K562 (cell line): ENCODE results near the gene CARD9. TPM values are rescaled to one million over a fixed set of nuclear protein-coding genes. Genes with fewer than 3 reads are reported as not detected.
A peak's percentile ranks its signal among the peaks of the same experiment; 100 is the strongest.

Experiments
- BCOR ChIP-seq: fragments of 450-650 bp; IDR thresholded peaks from 2 replicates; pipeline ENCODE4 v1.6.1; 2016
- CREB1 ChIP-seq, 2 experiments: sonication (generic) in 1 of 2; formaldehyde crosslinking in 1 of 2; IDR thresholded peaks; 2 replicates each; pipeline versions ENCODE4 v1.6.1 to v1.8.0; 2012 to 2022; ENCODE audit warnings: inconsistent platforms in 1 of 2, mild to moderate bottlenecking in 1 of 2, missing genetic modification reagents in 1 of 2, moderate library complexity in 1 of 2
- EGR1 ChIP-seq: fragments of 450-650 bp; conservative IDR thresholded peaks from 2 replicates; pipeline ENCODE4 v1.6.1; 2017; ENCODE audit warnings: mild to moderate bottlenecking
- FIP1L1 ChIP-seq: fragments of 200-400 bp; formaldehyde crosslinking; IDR thresholded peaks from 2 replicates; pipeline ENCODE4 v1.6.1; 2018; ENCODE audit warnings: mild to moderate bottlenecking, low read depth, low read length; ENCODE audit not compliant: poor library complexity, severe bottlenecking
- HDAC8 ChIP-seq: fragments of 450-650 bp; IDR thresholded peaks from 2 replicates; pipeline ENCODE4 v1.6.1; 2016; ENCODE audit warnings: mild to moderate bottlenecking, missing genetic modification characterization, moderate library complexity, missing compliant biosample characterization
- JUND ChIP-seq, 2 experiments: IDR thresholded peaks; 2 replicates in 1 of 2; 3 replicates in 1 of 2; pipeline ENCODE4 v1.6.1; 2011; ENCODE audit warnings: borderline replicate concordance in 2 of 2, low read depth in 2 of 2, low read length in 2 of 2, improper control_type of control experiment in 1 of 2, missing biosample characterization in 1 of 2, missing genetic modification characterization in 1 of 2, missing genetic modification reagents in 1 of 2
- L3MBTL2 ChIP-seq: fragments of 450-650 bp; IDR thresholded peaks from 2 replicates; pipeline ENCODE4 v1.6.1; 2016; ENCODE audit warnings: mild to moderate bottlenecking, moderate library complexity
- MNT ChIP-seq, 2 experiments: fragments of 450-650 bp; conservative IDR thresholded peaks; 2 replicates each; pipeline ENCODE4 v1.6.1; 2017; ENCODE audit warnings: mild to moderate bottlenecking in 2 of 2, moderate library complexity in 2 of 2
- MXI1 ChIP-seq: IDR thresholded peaks from 2 replicates; pipeline ENCODE4 v1.6.1; 2011; ENCODE audit warnings: low read depth, mild to moderate bottlenecking, improper control_type of control experiment, low read length
- POLR2G ChIP-seq: fragments of 200-400 bp; formaldehyde crosslinking; IDR thresholded peaks from 2 replicates; pipeline ENCODE4 v1.6.1; 2017; ENCODE audit warnings: low read depth, mild to moderate bottlenecking, antibody characterized with exemption, low read length, moderate library complexity
- SUPT5H ChIP-seq: fragments of 450-650 bp; IDR thresholded peaks from 2 replicates; pipeline ENCODE4 v1.6.1; 2016
- TAF7 ChIP-seq: fragments of 450-650 bp; IDR thresholded peaks from 2 replicates; pipeline ENCODE4 v1.6.1; 2016; ENCODE audit warnings: missing genetic modification characterization, missing compliant biosample characterization
- USF2 ChIP-seq: sonication (generic); formaldehyde crosslinking; IDR thresholded peaks from 2 replicates; pipeline ENCODE4 v1.5.0; 2020; ENCODE audit warnings: missing genetic modification reagents
- ZBTB11 ChIP-seq, 3 experiments: fragments of 200-800 bp in 1 of 3; fragments of 250-450 bp in 1 of 3; fragments of 450-650 bp in 1 of 3; sonication (Bioruptor Pico) in 1 of 3; sonication (Bioruptor generic) in 1 of 3; formaldehyde crosslinking in 1 of 3; IDR thresholded peaks; 2 replicates each; pipeline versions ENCODE4 v1.6.1 to v1.8.0; 2016 to 2022; ENCODE audit warnings: mild to moderate bottlenecking in 2 of 3, missing genetic modification characterization in 2 of 3, missing compliant biosample characterization in 1 of 3, moderate library complexity in 1 of 3
- ZNF592 ChIP-seq: fragments of 450-650 bp; IDR thresholded peaks from 2 replicates; pipeline ENCODE4 v1.6.1; 2017; ENCODE audit warnings: antibody characterized with exemption, mild to moderate bottlenecking
- polyA plus RNA-seq, 8 experiments: library from polyadenylated mRNA; depleted of rRNA in 4 of 8; stranded (reverse) in 5 of 8; unstranded in 3 of 8; fragments of >200 nt; fragmentation: Nextera tagmentation in 2 of 8; fragmentation: Illumina TruSeq in 1 of 8; extraction: Ambion mirVana in 2 of 8; extraction: Trizol in 1 of 8; gene quantifications; 2 replicates each; pipeline versions ENCODE4 v1.2.1 to v1.2.3, GENCODE V29; 2011 to 2014; ENCODE audit warnings: inconsistent platforms in 1 of 8, missing spikeins in 1 of 8
- total RNA-seq, 7 experiments: library from RNA; depleted of rRNA in 6 of 7; stranded (reverse); fragments of >200 nt in 6 of 7; fragmentation: Illumina TruSeq in 2 of 7; extraction: Trizol in 2 of 7; gene quantifications; 2 replicates each; pipeline versions ENCODE4 v1.2.1 to v1.2.3, GENCODE V29; 2011 to 2021; ENCODE audit warnings: low replicate concordance in 1 of 7

CARD9 gene
- total and polyA plus RNA-seq, 9 of the 15 experiments (the other 6 are each of a cell fraction or from before 2014, with no cell fraction given): 1.7 to 53.0 (median 9.7) TPM

- TF ChIP-seq L3MBTL2 (peak; percentile 53), SUPT5H (peak; percentile 5; the same call in 1 of the 2 replicates), MNT (conservative IDR thresholded peaks at IDR 0.05) (peak; percentile 94 to 96), BCOR (no peak), CREB1 (IDR thresholded peaks at IDR 0.05) (no peak), CREB1 (CRISPR knock-in tag; IDR thresholded peaks at IDR 0.05) (0 out of 2 replicates have a peak, but pooled peaks have one; percentile 50), FIP1L1 (peak; percentile 78), USF2 (CRISPR knock-in tag) (peak; percentile 68), HDAC8 (tag) (0 out of 2 replicates have a peak, but pooled peaks have one; percentile 29), JUND (IDR thresholded peaks at IDR 0.05; ENCODE audit: borderline replicate concordance, low read depth, low read length) (peak; percentile 86), JUND (tag; IDR thresholded peaks at IDR 0.05; ENCODE audit: borderline replicate concordance, low read depth, low read length) (peak; percentile 40; the same call in 1 of the 3 replicates), TAF7 (tag) (no peak), ZNF592 (peak; percentile 58; the same call in 1 of the 2 replicates), ZBTB11 (CRISPR knock-in tag; IDR thresholded peaks at IDR 0.05) (peak in 1 of 3 experiments; percentile 26; a peak in 2 of 6 replicates), MXI1 (peak; percentile 91), POLR2G (peak; percentile 83), EGR1 (no peak)
Observed at GRCh38 chr9:136372561-136373299, 739 bp downstream of the CARD9 start (continued).
